Transverse colon (tissue), 4 donors: ENCODE measurements around the gene CCM2L.

ENCODE experiments used
- POLR2AphosphoS5 ChIP-seq, 3 donors: sonication (generic); formaldehyde crosslinking; IDR thresholded peaks; one replicate each; pipeline ENCODE4 v1.6.1; 2016; ENCODE audit warnings: antibody characterized with exemption in 3 of 3
- TF ChIP-seq, protein P1 (sequence below), 5 experiments: fragments of 200-600 bp in 3 of 5; fragments of 450-650 bp in 2 of 5; sonication (generic) in 3 of 5; IDR thresholded peaks; 1 replicate in 2 of 5; 2 replicates in 3 of 5; pipeline ENCODE4 v1.5.1; 2016 to 2017; ENCODE audit warnings: antibody characterized with exemption in 5 of 5, inconsistent platforms in 3 of 5, mild to moderate bottlenecking in 2 of 5, moderate library complexity in 1 of 5

GRCh38 chr20:32079655-32080109 lies 69.4 kb downstream of the CCM2L start:
- TF ChIP-seq POLR2AphosphoS5 (IDR thresholded peaks at IDR 0.05), result no peak
- TF ChIP-seq, protein P1, sequence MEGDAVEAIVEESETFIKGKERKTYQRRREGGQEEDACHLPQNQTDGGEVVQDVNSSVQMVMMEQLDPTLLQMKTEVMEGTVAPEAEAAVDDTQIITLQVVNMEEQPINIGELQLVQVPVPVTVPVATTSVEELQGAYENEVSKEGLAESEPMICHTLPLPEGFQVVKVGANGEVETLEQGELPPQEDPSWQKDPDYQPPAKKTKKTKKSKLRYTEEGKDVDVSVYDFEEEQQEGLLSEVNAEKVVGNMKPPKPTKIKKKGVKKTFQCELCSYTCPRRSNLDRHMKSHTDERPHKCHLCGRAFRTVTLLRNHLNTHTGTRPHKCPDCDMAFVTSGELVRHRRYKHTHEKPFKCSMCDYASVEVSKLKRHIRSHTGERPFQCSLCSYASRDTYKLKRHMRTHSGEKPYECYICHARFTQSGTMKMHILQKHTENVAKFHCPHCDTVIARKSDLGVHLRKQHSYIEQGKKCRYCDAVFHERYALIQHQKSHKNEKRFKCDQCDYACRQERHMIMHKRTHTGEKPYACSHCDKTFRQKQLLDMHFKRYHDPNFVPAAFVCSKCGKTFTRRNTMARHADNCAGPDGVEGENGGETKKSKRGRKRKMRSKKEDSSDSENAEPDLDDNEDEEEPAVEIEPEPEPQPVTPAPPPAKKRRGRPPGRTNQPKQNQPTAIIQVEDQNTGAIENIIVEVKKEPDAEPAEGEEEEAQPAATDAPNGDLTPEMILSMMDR (IDR thresholded peaks at IDR 0.05), result no peak
